ENCODE results near the gene AFMID.

GRCh38 chr17:78210111-78210510, 22.9 kb downstream of the AFMID start:
- TF ChIP-seq POLR2A (IDR thresholded peaks at IDR 0.05) = no peak
- TF ChIP-seq, protein P1, sequence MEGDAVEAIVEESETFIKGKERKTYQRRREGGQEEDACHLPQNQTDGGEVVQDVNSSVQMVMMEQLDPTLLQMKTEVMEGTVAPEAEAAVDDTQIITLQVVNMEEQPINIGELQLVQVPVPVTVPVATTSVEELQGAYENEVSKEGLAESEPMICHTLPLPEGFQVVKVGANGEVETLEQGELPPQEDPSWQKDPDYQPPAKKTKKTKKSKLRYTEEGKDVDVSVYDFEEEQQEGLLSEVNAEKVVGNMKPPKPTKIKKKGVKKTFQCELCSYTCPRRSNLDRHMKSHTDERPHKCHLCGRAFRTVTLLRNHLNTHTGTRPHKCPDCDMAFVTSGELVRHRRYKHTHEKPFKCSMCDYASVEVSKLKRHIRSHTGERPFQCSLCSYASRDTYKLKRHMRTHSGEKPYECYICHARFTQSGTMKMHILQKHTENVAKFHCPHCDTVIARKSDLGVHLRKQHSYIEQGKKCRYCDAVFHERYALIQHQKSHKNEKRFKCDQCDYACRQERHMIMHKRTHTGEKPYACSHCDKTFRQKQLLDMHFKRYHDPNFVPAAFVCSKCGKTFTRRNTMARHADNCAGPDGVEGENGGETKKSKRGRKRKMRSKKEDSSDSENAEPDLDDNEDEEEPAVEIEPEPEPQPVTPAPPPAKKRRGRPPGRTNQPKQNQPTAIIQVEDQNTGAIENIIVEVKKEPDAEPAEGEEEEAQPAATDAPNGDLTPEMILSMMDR (IDR thresholded peaks at IDR 0.05) = no peak

Data from body of pancreas (tissue), 4 donors.